Spleen (tissue), 11 donors: ENCODE data around the gene RBM18. TPM values are rescaled to one million over a fixed set of nuclear protein-coding genes. Genes with fewer than 3 reads are reported as not detected.

Experiments used
- DNase-seq: peaks from one replicate; pipeline ENCODE4 v3.0.0-alpha.2; 2020
- H3K27ac ChIP-seq, 8 donors: fragments of 200-600 bp; sonication (generic) in 7 of 8; 1 replicate in 4 of 8; 2 replicates in 4 of 8; pipeline versions ENCODE4 v1.5.0 to v1.8.0; 2016 to 2021; ENCODE audit warnings: inconsistent platforms in 4 of 8, mild to moderate bottlenecking in 4 of 8, moderate library complexity in 1 of 8
- H3K27me3 ChIP-seq, 7 donors: fragments of 200-600 bp; sonication (generic) in 6 of 7; replicated peaks in 1 of 7; 1 replicate in 4 of 7; 2 replicates in 3 of 7; pipeline versions ENCODE4 v1.5.0 to v1.8.0; 2016 to 2021; ENCODE audit warnings: inconsistent platforms in 3 of 7, mild to moderate bottlenecking in 1 of 7
- H3K36me3 ChIP-seq, 6 donors: fragments of 200-600 bp; sonication (generic) in 5 of 6; 1 replicate in 4 of 6; 2 replicates in 2 of 6; pipeline versions ENCODE4 v1.5.0 to v1.8.0; 2016 to 2021; ENCODE audit warnings: inconsistent platforms in 2 of 6
- H3K4me1 ChIP-seq, 6 donors: fragments of 200-600 bp; sonication (generic) in 5 of 6; 1 replicate in 3 of 6; 2 replicates in 3 of 6; pipeline versions ENCODE4 v1.5.0 to v1.8.0; 2016 to 2021; ENCODE audit warnings: inconsistent platforms in 3 of 6
- H3K4me3 ChIP-seq, 8 donors: fragments of 200-600 bp; sonication (generic) in 7 of 8; 1 replicate in 4 of 8; 2 replicates in 4 of 8; pipeline versions ENCODE4 v1.5.0 to v1.8.0; 2016 to 2021; ENCODE audit warnings: inconsistent platforms in 4 of 8, mild to moderate bottlenecking in 4 of 8, moderate library complexity in 2 of 8
- H3K9me3 ChIP-seq, 8 donors: fragments of 200-600 bp; sonication (generic) in 7 of 8; 1 replicate in 4 of 8; 2 replicates in 4 of 8; pipeline versions ENCODE4 v1.5.0 to v1.8.0; 2016 to 2021; ENCODE audit warnings: inconsistent platforms in 4 of 8
- CTCF ChIP-seq, 11 experiments: fragments of 200-600 bp in 7 of 11; fragments of 450-650 bp in 4 of 11; sonication (generic) in 4 of 11; IDR thresholded peaks in 8 of 11; conservative IDR thresholded peaks in 3 of 11; 1 replicate in 7 of 11; 2 replicates in 4 of 11; pipeline versions ENCODE4 v1.4.0 to v1.8.0; 2016 to 2021; ENCODE audit warnings: antibody characterized with exemption in 11 of 11, inconsistent platforms in 4 of 11, mild to moderate bottlenecking in 1 of 11
- POLR2A ChIP-seq, 3 donors: fragments of 450-650 bp; IDR thresholded peaks; one replicate each; pipeline ENCODE4 v1.5.1; 2017; ENCODE audit warnings: antibody characterized with exemption in 3 of 3, mild to moderate bottlenecking in 1 of 3
- POLR2AphosphoS5 ChIP-seq, 3 donors: sonication (generic); formaldehyde crosslinking; IDR thresholded peaks; one replicate each; pipeline ENCODE4 v1.5.1; 2017; ENCODE audit warnings: antibody characterized with exemption in 3 of 3
- WGBS, 5 donors: extraction: QIAGEN DNeasy Blood & Tissue Kit in 3 of 5; methylation state at CpG; one replicate each; pipeline versions ENCODE4 v1.1.5 to v1.1.7; 2013 to 2018; 5-methylcytosine and 5-hydroxymethylcytosine counted together
- intact Hi-C: fragments of 100-400 bp; cut with DNase I; formaldehyde crosslinking; loops from one replicate; pipeline ENCODE4 v1.15.0; 2023; ENCODE audit warnings: low total_unique reads
- polyA plus RNA-seq, 3 donors: library from polyadenylated mRNA; stranded (reverse); fragments of 200-250 nt; gene quantifications; one replicate each; pipeline ENCODE4 v1.2.1, GENCODE V29; 2013
- total RNA-seq, 7 donors: library from RNA; depleted of rRNA in 3 of 7; stranded (reverse); fragments of >200 nt in 3 of 7; fragmentation: NEBNext Ultra II Directional in 4 of 7; extraction: Animal tissue kit (Norgen Biotek cat#: 25700) in 4 of 7; gene quantifications; one replicate each; pipeline versions ENCODE4 v1.1.0 to v1.2.1, GENCODE V29; 2016 to 2021
- donor health status: healthy with polysubstance abuse.
- donor health status: DM: no; HTN: no; CAD: no; lungs with moderate emphysema.
- donor health status: DM: no; HTN: no; CAD: no.
- donor health status: Bipolar disorder and iron deficiency.
- donor health status: healthy.
- donor health status: DM: no; HTN: no; CAD: no.
- donor health status: DM: yes; HTN: yes; CAD: no.

RBM18 gene
- total and polyA plus RNA-seq, 10 donors: 4.2 to 21.5 (median 11.2) TPM

DNA sequence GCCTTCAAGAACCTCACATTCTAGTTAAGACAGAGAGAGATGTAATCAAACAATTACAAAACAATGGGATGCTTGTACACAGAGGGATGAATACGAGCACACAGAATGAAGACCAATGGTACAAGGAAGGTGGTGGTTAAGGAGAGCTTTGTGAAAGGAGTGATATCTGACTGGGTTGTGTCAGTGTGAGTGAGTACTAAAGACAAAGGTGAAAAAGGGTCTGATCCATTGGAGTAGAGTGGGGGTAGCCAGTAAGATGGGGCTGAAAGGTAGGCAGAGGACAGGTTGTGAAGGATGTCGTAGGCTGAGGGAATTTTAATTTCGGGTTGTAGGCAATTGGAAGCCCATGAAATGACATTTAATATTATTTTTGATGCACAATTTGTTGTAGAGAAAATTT is 9.9 kb downstream of the RBM18 start:
- intact Hi-C loops: no loop called here
- Histone ChIP-seq H3K27me3 (no peaks in the 10 kb centered on the region), H3K36me3 (peaks cover 3 to 100% (median 59%) of the 10 kb centered on the region in 6 donors), H3K9me3 (no peaks in the 10 kb centered on the region), H3K27ac (peak overlapping the region in 5 of 8 donors; percentile 58 to 82 (median 74)), H3K4me1 (peaks cover 0 to 40% (median 5%) of the 10 kb centered on the region in 6 donors), H3K4me3 (no peak overlapping the region)
- no peak for TF ChIP-seq CTCF (IDR thresholded peaks at IDR 0.05 in 8 of 11, conservative IDR thresholded peaks at IDR 0.05 in 3 of 11)
- no peak for TF ChIP-seq POLR2AphosphoS5 (IDR thresholded peaks at IDR 0.05)
- no peak for TF ChIP-seq POLR2A (IDR thresholded peaks at IDR 0.05)
- WGBS, 5 donors: 91 to 97% (median 93%) methylated on average over 3 of the region's 3 CpGs
- no peak for DNase-seq

GRCh38 chr9:122252796-122253195 is 11.8 kb downstream of the RBM18 start:
- no peak overlapping the region for H3K4me3 ChIP-seq
- peaks cover 3 to 100% (median 56%) of the 10 kb centered on the region in 6 donors for H3K36me3 ChIP-seq
- no peak for DNase-seq
- peaks cover 0 to 35% (median 5%) of the 10 kb centered on the region in 6 donors for H3K4me1 ChIP-seq
- H3K27me3 ChIP-seq: no peaks in the 10 kb centered on the region
- TF ChIP-seq POLR2AphosphoS5 (IDR thresholded peaks at IDR 0.05): peak in 1 of 3 donors; percentile 69
- TF ChIP-seq POLR2A (IDR thresholded peaks at IDR 0.05): no peak
- H3K9me3 ChIP-seq: no peaks in the 10 kb centered on the region
- peak overlapping the region; percentile 50 to 82 (median 70) for H3K27ac ChIP-seq
- WGBS, 5 donors: 68 to 81% (median 73%) methylated on average over 5 of the region's 5 CpGs
- intact Hi-C loops: no loop called here

DNA sequence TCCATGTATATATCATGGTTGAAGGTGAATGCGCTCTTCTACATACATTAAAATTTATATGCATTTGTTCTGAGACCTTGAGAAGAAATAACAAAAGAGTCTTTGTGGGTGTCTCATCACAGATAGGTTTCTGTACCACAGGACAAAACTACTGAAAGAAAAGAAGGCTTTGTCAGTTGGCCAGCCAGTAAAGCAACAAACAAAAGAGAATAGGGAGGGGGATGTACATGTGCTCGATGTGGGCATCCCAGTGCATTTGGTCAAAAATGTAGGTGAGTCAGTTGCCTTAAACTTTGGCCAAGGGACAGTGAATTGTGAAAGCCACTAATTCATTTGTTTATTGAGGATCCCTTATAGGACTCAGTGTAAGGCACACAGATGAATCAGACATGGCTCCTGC is 13.3 kb downstream of the RBM18 start:
- H3K27me3 ChIP-seq: no peaks in the 10 kb centered on the region
- 93 to 99% (median 97%) methylated on average over 2 of the region's 2 CpGs for WGBS, 5 donors
- H3K4me1 ChIP-seq: peaks cover 0 to 35% (median 5%) of the 10 kb centered on the region in 6 donors
- peak overlapping the region in 3 of 8 donors; percentile 15 to 82 (median 78) for H3K27ac ChIP-seq
- H3K36me3 ChIP-seq: peaks cover 6 to 100% (median 63%) of the 10 kb centered on the region in 6 donors
- no peak overlapping the region for H3K4me3 ChIP-seq
- no peak for DNase-seq
- intact Hi-C loops: no loop called here
- H3K9me3 ChIP-seq: no peaks in the 10 kb centered on the region
- TF ChIP-seq POLR2A (IDR thresholded peaks at IDR 0.05) (no peak), CTCF (IDR thresholded peaks at IDR 0.05 in 8 of 11, conservative IDR thresholded peaks at IDR 0.05 in 3 of 11) (no peak), POLR2AphosphoS5 (IDR thresholded peaks at IDR 0.05) (no peak)

GRCh38 chr9:122248448-122248865 is 16.2 kb downstream of the RBM18 start:
- H3K36me3 ChIP-seq: peaks cover 7 to 100% (median 81%) of the 10 kb centered on the region in 6 donors
- no peaks in the 10 kb centered on the region for H3K9me3 ChIP-seq
- 77 to 96% (median 82%) methylated on average over 5 of the region's 5 CpGs for WGBS, 5 donors
- TF ChIP-seq CTCF (IDR thresholded peaks at IDR 0.05 in 8 of 11, conservative IDR thresholded peaks at IDR 0.05 in 3 of 11) (no peak), POLR2A (IDR thresholded peaks at IDR 0.05) (no peak), POLR2AphosphoS5 (IDR thresholded peaks at IDR 0.05) (no peak)
- H3K4me1 ChIP-seq: peaks cover 0 to 17% (median 1%) of the 10 kb centered on the region in 6 donors
- no peak overlapping the region for H3K4me3 ChIP-seq
- DNase-seq: no peak
- no peak overlapping the region for H3K27ac ChIP-seq
- no peaks in the 10 kb centered on the region for H3K27me3 ChIP-seq
- intact Hi-C loops: no loop called here
